SK-N-SH treated with all-trans-retinoic acid at 6 μM for 48 hours (cell line): Measurements from ENCODE around the gene SPACA9.

ENCODE experiments used
- ARNTL ChIP-seq: fragments of 450-650 bp; formaldehyde crosslinking; IDR thresholded peaks from 2 replicates; pipeline ENCODE4 v1.5.0; 2020; ENCODE audit warnings: low read depth, mild to moderate bottlenecking, moderate library complexity, borderline replicate concordance
- BACH2 ChIP-seq: fragments of 250-450 bp; sonication (Bioruptor Pico); IDR thresholded peaks from 2 replicates; pipeline ENCODE4 v1.9.0; 2021; ENCODE audit warnings: mild to moderate bottlenecking, borderline replicate concordance
- CREB5 ChIP-seq: fragments of 250-450 bp; sonication (Bioruptor Pico); IDR thresholded peaks from 2 replicates; pipeline ENCODE4 v1.5.1; 2020; ENCODE audit warnings: low read depth, mild to moderate bottlenecking, moderate library complexity
- CSRNP3 ChIP-seq: fragments of 250-450 bp; sonication (Bioruptor Pico); IDR thresholded peaks from 2 replicates; pipeline ENCODE4 v1.5.1; 2021; ENCODE audit warnings: mild to moderate bottlenecking, moderate library complexity
- OSR1 ChIP-seq: fragments of 250-450 bp; sonication (Bioruptor Pico); IDR thresholded peaks from 2 replicates; pipeline ENCODE4 v1.8.0; 2022; ENCODE audit warnings: moderate library complexity, mild to moderate bottlenecking, inconsistent platforms
- PATZ1 ChIP-seq: fragments of 250-450 bp; sonication (Bioruptor Pico); IDR thresholded peaks from 2 replicates; pipeline ENCODE4 v1.8.0; 2020; ENCODE audit warnings: mild to moderate bottlenecking, moderate library complexity, borderline replicate concordance
- RARB ChIP-seq: fragments of 250-450 bp; sonication (Bioruptor Pico); IDR thresholded peaks from 2 replicates; pipeline ENCODE4 v1.8.0; 2021; ENCODE audit warnings: mild to moderate bottlenecking, moderate library complexity
- TOX ChIP-seq: fragments of 250-450 bp; sonication (Bioruptor Pico); IDR thresholded peaks from 2 replicates; pipeline ENCODE4 v1.8.0; 2021; ENCODE audit warnings: mild to moderate bottlenecking, moderate library complexity, borderline replicate concordance
- ZFP3 ChIP-seq: fragments of 250-450 bp; sonication (Bioruptor Pico); IDR thresholded peaks from 2 replicates; pipeline ENCODE4 v1.5.0; 2020; ENCODE audit warnings: mild to moderate bottlenecking, moderate library complexity
- ZFP30 ChIP-seq: fragments of 450-650 bp; formaldehyde crosslinking; IDR thresholded peaks from 2 replicates; pipeline ENCODE4 v1.5.0; 2022; ENCODE audit warnings: mild to moderate bottlenecking, moderate library complexity
- ZNF565 ChIP-seq: fragments of 450-650 bp; formaldehyde crosslinking; conservative IDR thresholded peaks from 2 replicates; pipeline ENCODE4 v1.5.0; 2020; ENCODE audit warnings: low read depth, mild to moderate bottlenecking, moderate library complexity
- ZNF70 ChIP-seq: fragments of 450-650 bp; formaldehyde crosslinking; IDR thresholded peaks from 2 replicates; pipeline ENCODE4 v1.5.0; 2020; ENCODE audit warnings: mild to moderate bottlenecking, moderate library complexity

- TF ChIP-seq ZNF70 (CRISPR knock-in tag) (no peak), BACH2 (no peak), ZFP30 (CRISPR knock-in tag) (no peak), TOX (no peak), ARNTL (CRISPR knock-in tag) (no peak), CREB5 (CRISPR knock-in tag) (no peak), RARB (CRISPR knock-in tag) (no peak), ZNF565 (CRISPR knock-in tag) (no peak), OSR1 (CRISPR knock-in tag) (no peak), ZFP3 (CRISPR knock-in tag) (no peak), CSRNP3 (CRISPR knock-in tag) (no peak), PATZ1 (CRISPR knock-in tag) (no peak)
Observed at GRCh38 chr9:132901858-132902831, 23.4 kb downstream of the SPACA9 start.
